Measurements from ENCODE around the gene RANGRF.
A peak's percentile ranks its signal among the peaks of the same experiment; 100 is the strongest.

Gene RANGRF

GRCh38 chr17:8274816-8275215 lies 13.7 kb upstream of the RANGRF start:
- DNase-seq (ENCODE audit: low read depth in 2 of 2): no peak

- no peak for DNase-seq (ENCODE audit: low read depth in 2 of 2)
These were observed 12.8 kb upstream of the RANGRF start for GRCh38 chr17:8275421-8276290.

- no peak for DNase-seq (ENCODE audit: low read depth in 2 of 2)
These were observed 11.2 kb upstream of the RANGRF start for GRCh38 chr17:8277317-8277716.

DNA sequence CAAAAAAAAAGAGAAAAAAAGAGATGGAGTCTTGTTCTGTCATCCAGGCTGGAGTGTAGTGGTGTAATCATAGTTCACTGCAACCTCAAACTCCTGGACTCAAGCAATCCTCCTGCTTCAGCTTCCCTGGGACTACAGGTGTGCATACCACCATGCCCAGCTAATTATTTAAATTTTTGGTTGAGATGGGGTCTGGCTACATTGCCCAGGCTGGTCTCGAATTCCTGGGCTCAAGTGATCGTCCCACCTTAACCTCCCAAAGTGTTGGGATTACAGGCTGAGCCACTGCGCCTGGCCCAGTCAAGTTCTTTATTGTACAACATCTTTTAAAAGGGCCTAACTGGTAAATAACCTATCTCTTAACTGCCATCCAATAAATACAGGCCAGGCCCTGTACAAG lies 6.1 kb upstream of the RANGRF start:
- DNase-seq (ENCODE audit: low read depth in 2 of 2): no peak

- no peak for DNase-seq (ENCODE audit: low read depth in 2 of 2)
These were observed 5.1 kb upstream of the RANGRF start for GRCh38 chr17:8283356-8283755.

DNA sequence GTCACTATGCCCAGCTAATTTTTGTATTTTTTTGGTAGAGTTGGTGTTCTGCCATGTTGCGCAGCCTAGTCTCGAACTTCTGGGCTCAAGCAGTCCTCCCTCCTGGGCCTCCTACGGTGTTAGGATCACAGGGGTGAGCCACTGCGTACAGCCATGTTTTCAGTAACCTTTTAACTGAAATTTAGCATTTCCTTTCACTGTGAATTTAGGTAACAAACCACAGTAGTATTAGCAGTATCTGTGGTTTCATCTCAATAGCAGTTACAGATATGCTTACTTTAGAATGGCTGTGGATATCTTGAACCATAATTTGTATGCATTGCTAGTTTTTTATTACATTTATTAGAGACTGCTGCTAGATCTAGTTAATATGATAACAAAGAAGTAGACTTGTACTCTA lies 4.3 kb upstream of the RANGRF start:
- no peak for DNase-seq (ENCODE audit: low read depth in 2 of 2)

DNA sequence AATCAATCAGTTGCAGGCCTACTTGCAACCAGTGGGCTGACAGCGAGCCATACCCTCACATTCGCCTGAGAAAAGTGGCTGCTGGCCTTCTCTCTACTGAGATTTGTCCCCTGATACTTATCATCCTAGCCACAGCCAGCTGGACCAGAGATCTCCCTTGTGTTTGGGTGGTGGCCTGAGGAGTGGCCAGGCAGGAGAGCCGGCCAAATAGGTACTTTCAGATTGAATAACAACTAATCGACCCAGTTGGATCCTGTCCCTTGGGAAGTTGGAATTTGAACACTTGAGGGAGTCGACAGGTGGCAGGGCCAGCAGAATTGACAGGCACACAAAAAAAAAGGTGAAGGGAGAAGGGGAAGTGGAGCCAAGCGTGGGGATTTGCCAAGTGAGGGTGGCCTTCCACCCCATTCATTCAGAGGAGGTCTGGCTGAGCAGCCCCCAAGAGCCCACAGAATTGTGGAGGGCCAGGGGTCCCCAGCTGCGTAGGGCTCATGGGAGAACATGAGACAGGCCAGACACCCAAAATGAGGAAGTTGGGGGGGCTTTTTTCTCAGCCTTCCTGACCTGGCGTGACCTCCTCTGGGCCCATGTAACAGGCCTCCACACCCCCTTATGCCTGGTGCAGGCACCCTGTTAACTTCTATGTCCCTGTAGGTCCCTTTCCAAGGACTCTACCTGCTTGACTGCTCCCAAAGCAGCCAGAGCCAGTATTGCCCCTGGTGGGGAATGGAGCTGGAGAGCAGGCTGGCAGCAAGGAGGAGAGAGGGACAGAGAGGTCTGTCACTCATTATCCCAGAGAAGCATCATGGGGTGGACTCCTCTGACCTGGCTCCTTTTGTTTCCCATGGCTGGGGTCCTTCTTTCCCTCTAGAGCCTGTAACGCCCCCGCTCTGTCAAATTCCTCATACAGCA lies 2.9 kb upstream of the RANGRF start:
- no peak for DNase-seq (ENCODE audit: low read depth in 2 of 2)

DNA sequence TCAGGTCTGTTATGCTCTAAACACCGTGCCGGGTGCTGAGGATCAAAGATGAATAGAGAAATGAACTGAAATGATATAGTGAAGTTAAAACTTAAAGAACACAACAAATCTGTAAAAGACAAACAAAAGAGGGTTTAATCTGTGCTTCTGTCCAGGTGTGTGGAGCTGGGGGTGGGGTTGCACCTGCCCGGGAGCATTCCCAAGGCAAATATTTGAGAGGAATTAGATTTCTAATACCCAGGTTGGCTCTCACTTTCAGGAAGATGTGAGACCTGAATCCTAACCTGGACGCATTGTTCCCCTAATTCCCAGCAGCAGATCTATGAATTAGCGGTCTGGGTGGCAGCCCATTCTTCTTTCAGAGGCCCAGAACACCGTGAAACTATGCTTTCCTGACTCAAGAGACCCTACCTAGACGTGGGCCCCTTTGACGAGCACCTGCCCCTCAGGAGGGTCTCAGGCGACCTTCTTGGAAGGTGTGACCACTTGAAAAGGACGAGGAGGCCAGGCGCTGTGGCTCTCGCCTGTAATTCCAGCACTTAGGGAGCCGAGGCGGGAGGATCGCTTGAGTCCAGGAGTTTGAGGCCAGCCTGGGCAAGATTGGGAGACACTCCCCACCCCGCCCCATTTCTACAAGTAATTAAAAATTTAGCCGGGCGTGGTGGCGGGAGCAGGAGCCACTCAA lies 677 bp upstream of the RANGRF start:
- DNase-seq (ENCODE audit: low read depth in 2 of 2): no peak

DNA sequence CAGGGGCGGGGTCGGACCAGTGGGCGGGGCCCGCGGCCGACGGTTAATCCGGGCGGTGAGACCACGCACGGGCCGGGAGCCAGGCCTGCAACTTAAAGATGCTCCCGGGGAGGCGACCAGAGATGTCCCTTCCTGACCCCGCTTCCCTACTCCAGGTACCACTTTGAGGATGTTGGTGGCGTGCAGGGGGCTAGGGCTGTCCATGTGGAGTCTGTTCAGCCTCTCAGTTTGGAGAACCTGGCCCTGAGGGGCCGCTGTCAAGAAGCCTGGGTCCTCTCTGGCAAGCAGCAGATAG lies 580 bp downstream of the RANGRF start:
- DNase-seq (ENCODE audit: low read depth in 2 of 2): no peak

DNA sequence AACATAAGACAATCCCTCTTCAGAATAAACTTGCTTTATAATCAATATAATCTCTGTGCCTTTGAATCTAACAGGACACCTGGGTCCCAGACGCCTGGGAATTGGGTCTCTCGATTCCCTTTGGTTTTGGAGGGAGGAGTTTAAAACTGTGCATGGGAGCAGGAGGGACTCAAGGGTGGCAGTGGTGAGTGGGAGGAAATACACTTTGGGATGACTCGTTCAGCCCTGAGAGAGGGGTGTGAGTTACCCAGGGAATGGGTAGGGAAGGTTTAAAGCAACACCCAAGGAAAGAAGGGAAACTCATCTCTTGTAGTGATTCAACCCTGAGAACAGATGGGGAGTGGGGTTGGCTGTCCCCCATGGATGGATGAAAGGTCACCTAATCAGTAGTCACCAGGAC lies 1.6 kb downstream of the RANGRF start:
- DNase-seq (ENCODE audit: low read depth in 2 of 2): no peak

- no peak for DNase-seq (ENCODE audit: low read depth in 2 of 2)
These were observed 4.3 kb downstream of the RANGRF start for GRCh38 chr17:8292639-8293395.

DNA sequence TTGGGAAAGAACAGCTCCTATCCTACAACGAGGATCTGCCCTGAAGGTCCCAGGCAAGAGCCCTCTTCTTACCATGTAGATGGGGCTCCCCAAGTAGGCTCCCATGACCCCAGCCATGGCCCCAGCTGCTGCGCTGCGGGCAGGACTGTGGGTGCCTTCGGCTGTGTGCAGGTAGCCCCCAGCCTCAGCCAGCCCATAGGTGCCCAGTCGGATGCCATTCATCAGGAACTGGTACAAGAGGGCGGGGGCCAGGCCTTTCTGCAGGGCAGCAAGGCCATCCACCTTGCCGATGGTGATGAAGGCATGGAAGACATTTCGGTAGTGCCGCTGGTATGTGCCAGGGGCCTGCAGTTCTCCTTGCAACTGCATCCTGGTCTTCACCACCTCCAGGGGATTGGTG lies 5.9 kb downstream of the RANGRF start:
- DNase-seq (ENCODE audit: low read depth in 2 of 2): no peak

DNA sequence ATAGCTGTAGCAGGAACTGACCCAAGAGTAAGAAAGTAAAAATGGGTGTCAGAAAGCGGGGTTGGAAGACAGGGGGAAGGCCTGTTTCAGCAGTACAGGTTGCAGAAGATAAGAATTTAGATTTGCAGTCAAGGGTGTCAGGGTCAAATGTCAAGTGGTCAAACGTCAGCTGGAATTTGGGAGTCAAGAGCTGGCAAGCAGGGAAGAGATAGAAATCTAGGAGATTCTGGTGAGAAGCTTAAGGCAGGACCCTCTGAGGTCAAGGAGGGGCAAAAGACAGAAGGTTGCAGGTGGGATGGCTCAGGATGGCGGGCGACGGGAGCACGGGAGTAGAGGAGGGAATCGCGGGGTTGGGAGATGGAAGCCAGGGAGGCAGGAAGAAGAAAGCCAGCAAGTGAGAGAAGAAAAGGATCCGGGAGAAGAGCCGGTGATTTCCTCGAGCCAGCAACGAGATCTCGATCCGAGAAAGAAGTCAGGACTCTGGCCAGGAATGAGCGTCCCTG lies 6.4 kb downstream of the RANGRF start:
- DNase-seq (ENCODE audit: low read depth in 2 of 2): no peak

DNA sequence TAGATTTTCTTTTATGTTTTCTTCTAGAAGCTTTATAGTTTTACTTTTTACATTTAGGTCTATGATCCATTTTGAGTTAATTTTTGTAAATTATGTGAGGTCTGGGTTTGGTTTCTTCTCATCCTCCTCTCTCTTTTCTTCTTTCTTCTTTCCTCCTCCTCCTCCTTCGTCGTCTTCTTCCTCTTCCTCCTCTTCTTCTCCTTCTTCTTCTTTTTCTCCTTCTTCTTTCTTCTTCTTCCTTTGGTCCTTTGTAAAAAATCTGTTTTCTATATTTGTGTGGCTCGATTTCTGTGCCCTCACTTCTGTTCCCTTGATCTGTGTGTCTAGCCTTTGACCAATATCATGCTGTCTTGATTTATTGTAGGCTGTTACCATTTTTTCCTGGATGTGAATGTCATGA lies 11.8 kb downstream of the RANGRF start:
- no peak for DNase-seq (ENCODE audit: low read depth in 2 of 2)

DNA sequence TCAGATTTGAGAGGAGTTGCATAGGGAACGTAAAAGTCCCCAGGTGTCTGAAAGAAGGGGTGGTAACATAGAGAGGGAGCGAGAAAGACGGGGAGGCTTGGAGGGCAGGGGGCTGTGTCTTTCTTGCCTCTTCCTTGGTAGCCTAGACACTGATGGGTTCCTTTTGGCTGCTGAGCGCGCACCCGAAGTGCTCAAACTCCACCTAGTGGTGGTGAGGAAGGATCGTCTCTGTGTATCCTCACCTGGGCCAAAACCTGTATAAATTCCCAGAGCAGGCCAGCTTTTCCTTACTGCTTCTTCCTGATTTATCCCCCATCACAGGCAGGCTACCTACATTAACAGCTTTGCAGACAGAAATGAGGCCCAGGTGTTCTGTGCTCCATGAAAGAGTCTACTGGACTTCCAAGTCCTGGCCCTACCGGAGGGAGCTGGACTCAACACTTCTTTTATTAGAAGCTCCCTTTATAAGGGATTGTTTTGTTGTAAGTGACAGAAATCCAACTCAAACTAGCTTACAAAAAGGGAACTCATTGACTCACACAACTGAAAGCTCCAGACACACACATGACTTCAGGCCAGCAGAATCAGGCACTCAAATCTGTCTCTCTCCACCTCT lies 12.3 kb downstream of the RANGRF start:
- DNase-seq (ENCODE audit: low read depth in 2 of 2): peak; percentile 39 to 52

GRCh38 chr17:8310601-8311123 lies 22.2 kb downstream of the RANGRF start:
- no peak for DNase-seq (ENCODE audit: low read depth in 2 of 2)

GRCh38 chr17:8311131-8311790 lies 22.8 kb downstream of the RANGRF start:
- DNase-seq (ENCODE audit: low read depth in 2 of 2): no peak

DNA sequence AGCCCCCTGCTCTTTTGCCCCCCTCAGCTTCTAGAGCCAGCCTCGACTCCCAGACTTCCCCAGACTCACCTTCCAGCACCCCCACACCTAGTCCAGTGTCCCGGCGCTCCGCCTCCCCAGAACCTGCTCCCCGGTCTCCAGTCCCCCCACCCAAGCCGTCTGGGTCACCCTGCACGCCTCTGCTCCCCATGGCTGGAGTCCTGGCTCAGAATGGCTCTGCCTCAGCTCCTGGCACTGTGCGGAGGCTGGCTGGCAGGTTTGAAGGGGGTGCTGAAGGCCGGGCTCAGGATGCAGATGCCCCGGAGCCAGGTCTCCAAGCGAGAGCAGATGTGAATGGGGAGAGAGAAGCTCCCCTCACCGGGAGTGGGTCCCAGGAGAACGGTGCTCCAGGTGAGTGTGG lies 23.8 kb downstream of the RANGRF start:
- DNase-seq (ENCODE audit: low read depth in 2 of 2): no peak

DNA sequence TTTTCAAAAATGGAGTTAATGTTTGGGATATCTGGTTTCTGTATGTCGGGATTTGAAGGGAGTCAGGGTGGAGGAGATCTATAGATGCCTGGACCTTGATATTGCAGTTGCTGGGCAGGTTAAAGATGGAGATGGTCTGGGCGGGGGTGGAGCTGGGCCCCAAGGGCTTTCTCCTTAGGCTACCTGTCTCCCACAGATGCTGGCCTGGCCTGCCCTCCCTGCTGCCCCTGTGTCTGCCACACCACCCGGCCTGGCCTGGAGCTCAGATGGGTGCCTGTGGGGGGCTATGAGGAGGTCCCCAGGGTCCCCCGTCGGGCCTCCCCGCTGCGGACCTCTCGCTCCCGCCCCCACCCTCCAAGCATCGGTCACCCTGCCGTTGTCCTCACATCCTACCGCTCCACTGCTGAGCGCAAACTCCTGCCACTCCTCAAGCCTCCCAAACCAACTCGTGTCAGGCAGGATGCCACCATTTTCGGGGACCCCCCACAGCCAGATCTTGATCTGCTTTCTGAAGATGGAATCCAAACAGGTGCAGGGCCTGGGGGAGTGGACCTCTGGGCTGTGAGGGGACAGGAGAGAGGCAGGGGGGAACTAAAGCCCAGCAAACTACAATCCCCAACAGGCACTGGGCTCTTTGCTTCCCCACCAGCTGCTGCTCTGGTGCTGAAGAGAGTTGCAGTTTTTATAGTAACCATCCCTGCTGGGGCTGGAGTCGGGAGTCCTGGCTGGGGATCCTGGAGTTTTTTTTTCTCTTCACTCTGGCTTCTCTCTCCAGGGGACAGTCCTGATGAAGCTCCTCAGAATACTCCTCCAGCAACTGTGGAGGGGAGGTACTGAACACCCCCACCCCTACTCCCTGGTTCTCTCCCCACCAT lies 24.5 kb downstream of the RANGRF start:
- no peak for DNase-seq (ENCODE audit: low read depth in 2 of 2)

Measured in stimulated activated CD4-positive, alpha-beta T cell treated with anti-CD3 and anti-CD28 coated beads, Interleukin-1b, Interleukin-23, amount 100 ng/mL, for 4 hours (primary cell).